HG02870 (cell line): Measurements from ENCODE around the gene TMED9.
"Not testable (repeated sequence)": the region's sequence is repeated elsewhere in the genome, so short reads cannot be mapped to it uniquely, and the experiment has no call there.

ENCODE experiments used
- ATAC-seq: cut with Tn5 transposase; IDR thresholded peaks from one replicate; pipeline ENCODE4 v1.9.1; 2021; ENCODE audit warnings: mild to moderate bottlenecking, moderate library complexity; ENCODE audit not compliant: unreplicated experiment

The TMED9 gene

GRCh38 chr5:177605078-177605477 is 13.1 kb downstream of the TMED9 start:
- ATAC-seq: no peak

- ATAC-seq: no peak
These were observed 13.7 kb downstream of the TMED9 start for GRCh38 chr5:177605667-177606066.

GRCh38 chr5:177606071-177607051 is 14.4 kb downstream of the TMED9 start:
- no peak for ATAC-seq

- no peak for ATAC-seq
These were observed 15.1 kb downstream of the TMED9 start for GRCh38 chr5:177607115-177607451.

- ATAC-seq: peak; percentile 53
These were observed 15.6 kb downstream of the TMED9 start for GRCh38 chr5:177607452-177608192.

- no peak for ATAC-seq
These were observed 16.5 kb downstream of the TMED9 start for GRCh38 chr5:177608243-177609075.

GRCh38 chr5:177609076-177610059 is 17.4 kb downstream of the TMED9 start:
- no peak for ATAC-seq

GRCh38 chr5:177610131-177610769 is 18.2 kb downstream of the TMED9 start:
- ATAC-seq: no peak

GRCh38 chr5:177610770-177611445 is 18.9 kb downstream of the TMED9 start:
- ATAC-seq: no peak

GRCh38 chr5:177611446-177612214 is 19.6 kb downstream of the TMED9 start:
- no peak for ATAC-seq

GRCh38 chr5:177612215-177612673 is 20.2 kb downstream of the TMED9 start:
- ATAC-seq: no peak

- ATAC-seq: no peak
These were observed 28.6 kb downstream of the TMED9 start for GRCh38 chr5:177620560-177620959.

- ATAC-seq: not testable (repeated sequence)
These were observed 32.2 kb downstream of the TMED9 start for GRCh38 chr5:177624172-177624571.

- ATAC-seq: not testable (repeated sequence)
These were observed 38.2 kb downstream of the TMED9 start for GRCh38 chr5:177630186-177630585.

- ATAC-seq: not testable (repeated sequence)
These were observed 42.9 kb downstream of the TMED9 start for GRCh38 chr5:177634912-177635311.

- ATAC-seq: not testable (repeated sequence)
These were observed 53.5 kb downstream of the TMED9 start for GRCh38 chr5:177645462-177645861.
